Right kidney (tissue), 1 donor: ENCODE results near the gene NT5C.
A peak's percentile ranks its signal among the peaks of the same experiment; 100 is the strongest.

Experiments used
- DNase-seq: peaks from one replicate; pipeline ENCODE4 v3.0.0-alpha.2; 2016

NT5C gene

DNA sequence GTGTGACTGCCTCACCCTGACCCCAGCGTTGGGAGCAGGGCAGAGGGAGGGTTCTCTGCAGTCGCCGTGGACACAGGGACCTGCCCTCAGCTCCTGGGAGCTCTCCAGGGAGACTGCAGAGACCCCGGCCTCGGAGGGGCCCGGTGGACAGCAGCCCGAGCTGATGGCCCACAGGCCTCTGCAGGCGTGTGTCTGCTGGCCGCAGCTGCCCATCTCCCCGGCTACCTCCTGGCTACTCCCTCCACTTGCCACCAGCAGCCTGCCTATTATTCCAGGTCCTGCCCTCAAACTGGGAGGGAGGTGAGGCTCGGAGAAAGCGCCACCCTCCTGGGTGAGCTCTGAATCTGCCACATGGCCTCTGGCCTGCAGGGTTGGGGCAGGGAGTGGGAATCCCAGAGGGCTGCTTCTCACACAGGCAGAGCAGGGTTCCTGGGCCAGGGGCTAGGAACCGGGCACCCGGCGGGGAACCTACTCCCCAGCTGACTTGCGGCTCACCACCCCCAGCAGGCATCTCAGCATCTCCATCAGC, 36.6 kb downstream of the NT5C start:
- no peak for DNase-seq

DNA sequence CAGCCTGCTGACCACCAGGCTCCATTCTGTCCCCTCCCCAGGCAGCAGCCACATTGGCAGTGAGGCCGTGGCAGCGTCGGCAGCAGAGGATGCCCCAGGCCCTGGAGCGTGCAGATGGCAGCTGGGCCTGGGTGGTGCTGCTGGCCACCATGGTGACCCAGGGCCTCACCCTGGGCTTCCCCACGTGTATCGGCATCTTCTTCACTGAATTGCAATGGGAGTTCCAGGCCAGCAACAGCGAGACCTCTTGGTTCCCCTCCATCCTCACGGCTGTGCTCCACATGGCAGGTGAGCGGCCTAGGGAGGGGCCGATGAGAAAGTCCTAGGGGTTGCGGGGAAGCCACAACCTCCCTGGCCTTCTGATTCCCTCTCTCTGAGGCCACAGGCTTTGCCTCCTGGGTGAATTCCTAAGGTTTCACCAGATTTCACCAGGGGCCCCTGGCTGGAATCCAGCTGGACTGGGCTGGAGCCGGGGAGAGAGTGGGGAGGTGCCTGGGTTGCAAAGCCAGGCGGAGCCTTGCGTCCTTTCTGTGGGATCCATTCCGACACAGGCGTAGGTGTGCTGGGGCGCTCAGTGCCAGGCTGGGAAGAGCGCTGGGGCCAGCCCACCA, 37.9 kb downstream of the NT5C start:
- no peak for DNase-seq

DNA sequence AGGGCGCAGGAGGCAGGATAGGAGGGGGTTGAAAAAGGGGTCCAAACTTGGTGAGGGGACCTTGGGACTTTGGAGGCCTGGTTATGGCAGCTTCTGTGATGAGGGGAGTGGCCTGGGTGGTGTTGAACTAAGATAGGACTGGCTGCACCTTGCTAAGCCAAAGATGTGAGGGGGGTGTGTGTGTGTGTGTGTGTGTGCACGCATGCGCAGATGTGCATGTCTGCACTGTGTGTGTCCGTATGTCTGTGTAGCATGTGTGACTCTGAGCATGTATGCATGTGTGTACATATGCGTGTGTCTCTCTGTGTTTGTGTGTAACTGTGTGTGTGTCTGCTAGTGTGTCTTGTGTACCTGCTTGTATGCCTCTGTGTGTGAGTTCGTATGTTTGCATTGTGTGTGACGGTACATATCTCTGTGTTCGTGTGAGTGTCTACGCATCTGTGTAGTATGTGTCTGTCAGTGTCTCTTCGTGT, 39.7 kb downstream of the NT5C start:
- DNase-seq, result no peak

GRCh38 chr17:75090871-75091854, 40.4 kb downstream of the NT5C start:
- peak; percentile 45 for DNase-seq

- no peak for DNase-seq
Observed at GRCh38 chr17:75088465-75089417, 42.8 kb downstream of the NT5C start.

DNA sequence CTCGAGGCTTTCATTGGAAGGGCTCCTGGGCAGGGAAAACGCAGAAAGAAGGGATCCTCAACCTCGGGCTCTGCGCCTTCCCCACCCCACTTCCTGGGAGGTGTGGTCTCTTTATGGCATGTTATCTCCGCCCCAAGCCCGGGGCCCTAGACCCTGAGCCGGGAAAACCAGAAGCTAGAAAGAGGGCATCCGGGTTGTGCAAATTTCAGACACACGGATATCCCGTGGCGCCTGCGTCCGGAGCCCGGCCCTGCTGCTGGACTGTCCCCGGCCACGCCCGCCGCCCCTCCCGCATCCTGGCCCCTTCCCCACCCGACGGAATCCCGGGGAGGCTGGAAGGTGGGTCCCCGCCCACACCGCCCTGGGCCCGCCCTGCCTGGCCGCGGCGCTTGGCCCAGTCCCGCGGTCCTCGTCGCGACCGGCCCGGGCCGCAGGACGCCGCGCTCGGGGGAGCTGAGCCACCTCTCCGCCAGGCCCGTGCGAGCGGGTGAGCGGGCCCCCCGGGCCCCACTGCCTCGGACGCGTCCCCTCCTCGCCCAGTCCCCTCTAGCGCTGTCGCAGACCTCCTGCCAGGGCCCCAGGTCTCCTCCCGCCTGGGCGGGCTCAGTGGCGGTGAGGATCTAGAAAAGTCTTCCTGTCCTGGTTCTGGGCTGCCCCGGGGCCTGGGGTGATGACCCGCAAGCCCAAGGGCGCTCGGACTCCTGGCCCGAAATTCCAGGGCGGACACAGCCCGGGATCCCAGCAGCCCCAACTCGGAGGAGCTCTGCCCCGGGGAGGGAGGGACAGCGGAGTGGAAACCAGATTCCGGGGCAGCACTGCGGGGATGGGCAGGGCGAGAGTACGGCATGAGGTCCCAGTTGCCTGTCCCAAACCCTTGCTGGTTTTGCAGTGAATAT, 43.7 kb downstream of the NT5C start, which contains the start of gene SLC16A5:
Gene SLC16A5, plus strand, starts transcription at position 397 of the 896 bp plus-strand sequence. CDS start 5,683 bp downstream, outside the sequence.
- DNase-seq, result peak; percentile 85

GRCh38 chr17:75087182-75087557, 44.4 kb downstream of the NT5C start:
- no peak for DNase-seq

DNA sequence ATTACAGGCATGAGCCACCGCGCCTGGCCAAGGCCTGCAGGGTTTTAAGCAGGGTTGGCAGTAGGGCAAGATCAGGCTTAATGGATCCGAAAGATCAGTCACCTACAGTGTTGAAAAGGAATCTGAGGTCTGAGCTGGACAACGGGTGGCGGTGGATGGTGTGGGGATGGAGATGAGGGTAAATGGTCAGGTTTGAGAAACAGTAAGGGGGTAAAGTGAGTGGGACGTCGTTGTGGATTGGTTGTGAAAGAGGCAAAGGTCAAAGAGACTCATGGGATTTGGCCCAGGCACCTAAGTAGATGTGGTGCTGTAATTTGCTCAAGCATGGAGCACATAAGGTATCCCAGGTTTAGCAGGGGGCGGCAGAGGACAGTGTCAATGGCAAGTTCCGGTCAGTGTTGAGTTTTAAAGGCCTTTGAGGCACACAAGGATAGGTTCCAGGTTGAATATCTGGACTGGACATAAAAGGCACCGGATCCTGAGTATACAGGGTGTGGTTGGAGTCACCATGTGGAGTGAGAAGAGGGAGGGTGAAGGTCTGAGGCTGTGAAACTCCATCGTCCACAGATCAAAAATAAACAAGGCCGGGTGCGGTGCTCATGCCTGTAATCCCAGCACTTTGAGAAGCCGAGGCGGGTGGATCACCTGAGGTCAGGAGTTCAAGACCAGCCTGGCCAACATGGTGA, 44.9 kb downstream of the NT5C start:
- DNase-seq, result no peak

DNA sequence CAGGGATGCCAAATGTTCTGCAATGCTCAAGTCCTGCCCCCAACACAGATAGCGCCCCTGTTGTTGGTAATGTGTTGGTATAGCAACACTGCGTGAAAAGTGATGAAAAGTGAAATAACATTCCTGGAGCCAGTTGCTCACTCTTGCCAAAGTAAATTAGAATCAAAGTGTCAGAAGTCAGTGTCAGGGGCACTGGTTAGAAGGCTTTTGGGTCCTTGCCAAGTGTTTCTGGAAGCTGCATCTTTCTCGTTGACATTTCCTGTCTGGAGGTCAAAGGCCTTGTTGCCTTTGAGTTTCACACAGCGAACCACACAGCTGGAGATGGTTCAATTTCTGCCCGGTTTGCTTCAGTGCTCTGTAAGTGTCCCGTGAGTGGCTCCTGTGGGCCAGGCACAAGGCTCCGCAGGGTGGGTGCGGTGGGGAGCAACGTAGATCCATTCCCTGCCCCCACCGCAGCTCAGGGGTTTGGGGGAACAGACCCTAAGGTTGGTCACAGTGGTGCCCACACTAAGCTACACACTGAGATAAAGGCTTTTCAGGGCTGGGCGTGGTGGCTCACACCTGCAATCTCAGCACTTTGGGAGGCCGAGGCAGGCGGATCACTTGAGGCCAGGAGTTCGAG, 47.4 kb downstream of the NT5C start:
- no peak for DNase-seq

- DNase-seq, result no peak
Observed at GRCh38 chr17:75082683-75083082, 48.9 kb downstream of the NT5C start.

DNA sequence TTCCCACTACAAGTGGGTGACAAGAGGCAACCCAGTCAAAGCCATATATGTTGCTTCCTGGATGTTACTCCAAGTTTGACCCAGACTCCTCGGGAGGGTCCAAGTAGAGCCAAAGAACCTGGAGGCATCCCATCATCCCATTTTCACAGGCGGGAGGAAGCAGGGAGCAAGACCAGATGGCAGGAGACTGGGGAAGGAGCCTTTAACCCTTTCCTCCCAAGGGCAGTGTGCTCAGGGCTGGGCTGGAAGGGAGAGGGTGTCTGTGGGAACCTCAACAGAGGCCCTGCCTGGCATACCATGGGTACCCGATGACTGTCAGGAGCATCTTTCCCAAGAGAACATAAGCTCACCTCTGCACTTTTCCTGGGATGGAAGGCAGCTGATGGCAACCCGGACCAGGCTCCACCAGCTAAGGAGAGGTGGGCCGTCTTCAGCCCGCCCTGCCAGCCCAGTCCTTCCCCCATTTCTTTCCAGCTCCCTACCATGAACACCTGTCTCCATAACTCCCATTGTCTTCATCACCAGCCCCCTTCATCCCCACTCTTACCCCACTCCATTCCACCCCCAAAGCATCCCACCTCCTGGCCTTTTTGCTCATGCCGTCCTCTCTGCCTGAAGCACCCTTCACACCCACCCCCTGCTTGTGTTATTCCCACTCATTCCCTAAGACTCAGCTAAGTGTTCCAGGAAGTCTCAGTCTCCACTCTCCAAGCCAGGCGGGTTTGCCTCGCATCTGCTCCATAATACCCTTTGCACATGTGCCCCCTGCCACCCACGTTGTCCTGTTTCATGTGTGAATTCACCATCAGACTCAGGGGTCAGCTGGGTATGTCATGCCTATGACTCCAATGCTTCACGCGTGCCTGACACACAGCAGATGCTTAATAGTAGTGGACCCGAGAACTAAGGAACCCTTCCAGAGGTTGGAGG, 49.7 kb downstream of the NT5C start:
- DNase-seq, result no peak
